Endodermal cell (in vitro differentiated cells): ENCODE data around the gene ECHDC1. TPM values are rescaled to one million over a fixed set of nuclear protein-coding genes. Genes with fewer than 3 reads are reported as not detected.

ENCODE experiments used
- DNase-seq: peaks from one replicate; pipeline ENCODE4 v3.0.0-alpha.2; 2017
- H3K27ac ChIP-seq: 2 replicates; pipeline ENCODE4 v1.5.1; 2013; ENCODE audit warnings: mild to moderate bottlenecking, low read depth, low read length, moderate library complexity
- H3K27me3 ChIP-seq: 2 replicates; pipeline ENCODE4 v1.6.1; 2013; ENCODE audit warnings: mild to moderate bottlenecking, low read length, moderate library complexity; ENCODE audit not compliant: insufficient read depth, control insufficient read depth, poor library complexity, severe bottlenecking
- H3K36me3 ChIP-seq: 2 replicates; pipeline ENCODE4 v1.7.0; 2013; ENCODE audit warnings: mild to moderate bottlenecking, low read length, moderate library complexity; ENCODE audit not compliant: control insufficient read depth, insufficient read depth
- H3K4me1 ChIP-seq: one replicate; pipeline ENCODE4 v1.7.0; 2013; ENCODE audit warnings: low read length; ENCODE audit not compliant: control insufficient read depth, insufficient read depth
- H3K4me3 ChIP-seq: 2 replicates; pipeline ENCODE4 v1.5.1; 2013; ENCODE audit warnings: mild to moderate bottlenecking, low read length, moderate library complexity
- H3K9ac ChIP-seq: 2 replicates; pipeline ENCODE4 v1.6.1; 2013; ENCODE audit warnings: mild to moderate bottlenecking, low read length, moderate library complexity; ENCODE audit not compliant: poor library complexity, severe bottlenecking; ENCODE audit errors: extremely low read depth
- H3K9me3 ChIP-seq: 2 replicates; pipeline ENCODE4 v1.6.1; 2013; ENCODE audit warnings: mild to moderate bottlenecking, low read length, moderate library complexity; ENCODE audit not compliant: control insufficient read depth
- H3K27ac Mint-ChIP-seq: 2 replicates; pipeline ENCODE4 v1.8.0; 2020; ENCODE audit warnings: mixed read lengths
- H3K27me3 Mint-ChIP-seq: 2 replicates; pipeline ENCODE4 v1.8.0; 2021; ENCODE audit warnings: mild to moderate bottlenecking, mixed read lengths; ENCODE audit not compliant: insufficient read depth
- H3K36me3 Mint-ChIP-seq: 2 replicates; pipeline ENCODE4 v1.8.0; 2020; ENCODE audit warnings: low read depth, mixed read lengths
- H3K4me1 Mint-ChIP-seq: 2 replicates; pipeline ENCODE4 v1.8.0; 2020; ENCODE audit warnings: mixed read lengths
- H3K4me3 Mint-ChIP-seq: 2 replicates; pipeline ENCODE4 v1.8.0; 2020; ENCODE audit warnings: mild to moderate bottlenecking, moderate library complexity, mixed read lengths
- H3K9me3 Mint-ChIP-seq: 2 replicates; pipeline ENCODE4 v1.8.0; 2020; ENCODE audit warnings: mild to moderate bottlenecking, mixed read lengths
- CTCF ChIP-seq: fragments of 200-600 bp; sonication (generic); conservative IDR thresholded peaks from 2 replicates; pipeline ENCODE4 v1.5.0; 2021; ENCODE audit warnings: antibody characterized with exemption, mild to moderate bottlenecking
- WGBS, 2 experiments: methylation state at CpG; one replicate each; pipeline versions ENCODE4 v1.1.5 to v1.1.7; 2013; ENCODE audit warnings: missing lambda C conversion rate in 2 of 2, mixed read lengths in 1 of 2; ENCODE audit not compliant: insufficient coverage in 1 of 2, insufficient read length in 1 of 2; 5-methylcytosine and 5-hydroxymethylcytosine counted together
- total RNA-seq, 2 donors: library from RNA; stranded (reverse); fragmentation: NEBNext Ultra II Directional in 1 of 2; extraction: Animal tissue kit (Norgen Biotek cat#: 25700) in 1 of 2; gene quantifications; 2 replicates in 1 of 2; 3 replicates in 1 of 2; pipeline ENCODE4 v1.2.1, GENCODE V29; 2021

Gene ECHDC1
- total RNA-seq, 2 donors from 2014 or later: 45.5 to 58.2 TPM

GRCh38 chr6:127276331-127276730 lies 67.1 kb downstream of the ECHDC1 start:
- WGBS, 2 experiments: 96 to 100% methylated on average over 1 of the region's 1 CpG
- H3K27ac ChIP-seq: no peak overlapping the region
- no peak overlapping the region for H3K4me3 Mint-ChIP-seq
- no peak for TF ChIP-seq CTCF
- DNase-seq: no peak
- H3K27ac Mint-ChIP-seq: no peak overlapping the region
- no peaks in the 10 kb centered on the region for H3K9me3 ChIP-seq
- peaks cover 17% of the 10 kb centered on the region for H3K4me1 Mint-ChIP-seq
- H3K36me3 ChIP-seq: peaks cover 14% of the 10 kb centered on the region
- no peaks in the 10 kb centered on the region for H3K27me3 Mint-ChIP-seq
- no peaks in the 10 kb centered on the region for H3K27me3 ChIP-seq
- no peaks in the 10 kb centered on the region for H3K9me3 Mint-ChIP-seq
- no peak overlapping the region for H3K4me3 ChIP-seq
- H3K9ac ChIP-seq: no peak overlapping the region
- peaks cover 4% of the 10 kb centered on the region for H3K36me3 Mint-ChIP-seq
- H3K4me1 ChIP-seq: no peaks in the 10 kb centered on the region

- Histone ChIP-seq H3K27me3 (no peaks in the 10 kb centered on the region), H3K9me3 (no peaks in the 10 kb centered on the region), H3K4me3 (no peak overlapping the region), H3K27ac (no peak overlapping the region), H3K36me3 (peaks cover 3% of the 10 kb centered on the region), H3K9ac (no peak overlapping the region), H3K4me1 (no peaks in the 10 kb centered on the region)
- no peak for TF ChIP-seq CTCF
- Mint-ChIP-seq H3K27me3 (no peaks in the 10 kb centered on the region), H3K27ac (no peak overlapping the region), H3K36me3 (peaks cover 4% of the 10 kb centered on the region), H3K9me3 (no peaks in the 10 kb centered on the region), H3K4me3 (no peak overlapping the region), H3K4me1 (peaks cover 30% of the 10 kb centered on the region)
- 93 to 100% methylated on average over 2 of the region's 2 CpGs for WGBS, 2 experiments
- DNase-seq: no peak
These were observed 69.9 kb downstream of the ECHDC1 start for GRCh38 chr6:127273499-127273898.

DNA sequence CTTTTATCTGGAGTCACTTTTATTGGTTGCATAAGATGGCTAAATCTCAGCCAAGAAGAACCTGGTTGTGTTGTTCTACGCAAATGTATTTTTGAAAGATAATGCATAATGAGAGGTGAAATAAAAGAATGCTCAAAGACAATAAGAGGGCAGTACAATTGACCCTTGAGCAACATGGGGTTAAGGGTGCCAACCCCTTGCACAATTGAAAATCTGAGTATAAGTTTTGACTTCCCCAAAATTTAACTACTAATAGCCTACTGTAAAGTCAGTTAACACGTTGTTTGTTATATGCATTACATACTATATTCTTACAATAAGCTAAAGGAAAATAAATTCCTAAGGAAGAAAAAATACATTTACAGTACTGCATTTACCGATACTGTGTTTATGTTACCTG lies 70.8 kb downstream of the ECHDC1 start:
- DNase-seq: no peak
- 89 to 94% methylated on average over 1 to 2 of the region's 3 CpGs for WGBS, 2 experiments
- TF ChIP-seq CTCF: no peak
- no peaks in the 10 kb centered on the region for H3K9me3 Mint-ChIP-seq
- Histone ChIP-seq H3K9me3 (no peaks in the 10 kb centered on the region), H3K27me3 (no peaks in the 10 kb centered on the region), H3K9ac (no peak overlapping the region), H3K4me1 (no peaks in the 10 kb centered on the region), H3K4me3 (no peak overlapping the region), H3K36me3 (peaks cover 3% of the 10 kb centered on the region), H3K27ac (no peak overlapping the region)
- no peak overlapping the region for H3K27ac Mint-ChIP-seq
- no peak overlapping the region for H3K4me3 Mint-ChIP-seq
- H3K27me3 Mint-ChIP-seq: no peaks in the 10 kb centered on the region
- peaks cover 4% of the 10 kb centered on the region for H3K36me3 Mint-ChIP-seq
- H3K4me1 Mint-ChIP-seq: peaks cover 34% of the 10 kb centered on the region
